Memory B cell (primary cell): ENCODE data around the gene STUM.
A peak's percentile ranks its signal among the peaks of the same experiment; 100 is the strongest.
"Not testable (repeated sequence)": the region's sequence is repeated elsewhere in the genome, so short reads cannot be mapped to it uniquely, and the experiment has no call there.

ENCODE experiments used
- ATAC-seq: fragments of 150-1000 bp; cut with Tn5 transposase; 2 replicates; pipeline ENCODE4 v1.10.0; 2021; ENCODE audit warnings: low read depth, mild to moderate bottlenecking, moderate library complexity
- DNase-seq, 2 donors: peaks; one replicate each; pipeline ENCODE4 v3.0.0; 2022; ENCODE audit warnings: low spot score in 2 of 2
- H3K27ac Mint-ChIP-seq: one replicate; pipeline ENCODE4 v1.8.0; 2022; ENCODE audit warnings: mild to moderate bottlenecking, moderate library complexity, mixed read lengths
- H3K27me3 Mint-ChIP-seq: one replicate; pipeline ENCODE4 v1.8.0; 2022; ENCODE audit warnings: mixed read lengths
- H3K36me3 Mint-ChIP-seq: one replicate; pipeline ENCODE4 v1.8.0; 2022; ENCODE audit warnings: mild to moderate bottlenecking, mixed read lengths
- H3K4me1 Mint-ChIP-seq: one replicate; pipeline ENCODE4 v1.8.0; 2022; ENCODE audit warnings: mixed read lengths
- H3K4me3 Mint-ChIP-seq: one replicate; pipeline ENCODE4 v1.8.0; 2022; ENCODE audit warnings: mild to moderate bottlenecking, moderate library complexity, mixed read lengths
- H3K9me3 Mint-ChIP-seq: one replicate; pipeline ENCODE4 v1.8.0; 2022; ENCODE audit warnings: mixed read lengths

Gene STUM

GRCh38 chr1:226603858-226604559 is 55.4 kb downstream of the STUM start:
- Mint-ChIP-seq H3K9me3 (no peaks in the 10 kb centered on the region), H3K36me3 (no peaks in the 10 kb centered on the region), H3K27me3 (peaks cover under 1% of the 10 kb centered on the region), H3K27ac (no peak overlapping the region), H3K4me1 (peaks cover 3% of the 10 kb centered on the region), H3K4me3 (no peak overlapping the region)
- DNase-seq: no peak
- no peak for ATAC-seq

- Mint-ChIP-seq H3K27me3 (peaks cover 6% of the 10 kb centered on the region), H3K4me1 (peaks cover 3% of the 10 kb centered on the region), H3K36me3 (no peaks in the 10 kb centered on the region), H3K9me3 (no peaks in the 10 kb centered on the region), H3K4me3 (no peak overlapping the region), H3K27ac (no peak overlapping the region)
- DNase-seq (no peak), ATAC-seq (no peak)
These were observed 56.2 kb downstream of the STUM start for GRCh38 chr1:226604560-226605317.

GRCh38 chr1:226605318-226605950 is 56.9 kb downstream of the STUM start:
- Mint-ChIP-seq H3K9me3 (no peaks in the 10 kb centered on the region), H3K27ac (no peak overlapping the region), H3K4me3 (no peak overlapping the region), H3K27me3 (peaks cover 6% of the 10 kb centered on the region), H3K4me1 (peaks cover 3% of the 10 kb centered on the region), H3K36me3 (no peaks in the 10 kb centered on the region)
- DNase-seq (no peak), ATAC-seq (no peak)

GRCh38 chr1:226606311-226607267 is 58.0 kb downstream of the STUM start:
- no peak for DNase-seq
- Mint-ChIP-seq H3K27ac (no peak overlapping the region), H3K27me3 (peaks cover 6% of the 10 kb centered on the region), H3K4me3 (no peak overlapping the region), H3K4me1 (peaks cover 3% of the 10 kb centered on the region), H3K36me3 (no peaks in the 10 kb centered on the region), H3K9me3 (no peaks in the 10 kb centered on the region)
- ATAC-seq: no peak

- peaks cover 3% of the 10 kb centered on the region for H3K4me1 Mint-ChIP-seq
- H3K27ac Mint-ChIP-seq: no peak overlapping the region
- H3K9me3 Mint-ChIP-seq: no peaks in the 10 kb centered on the region
- H3K27me3 Mint-ChIP-seq: peaks cover 6% of the 10 kb centered on the region
- no peak for ATAC-seq
- no peak for DNase-seq
- H3K4me3 Mint-ChIP-seq: no peak overlapping the region
- H3K36me3 Mint-ChIP-seq: no peaks in the 10 kb centered on the region
These were observed 58.7 kb downstream of the STUM start for GRCh38 chr1:226607268-226607660.

GRCh38 chr1:226607821-226608220 is 59.3 kb downstream of the STUM start:
- H3K27ac Mint-ChIP-seq: no peak overlapping the region
- H3K36me3 Mint-ChIP-seq: no peaks in the 10 kb centered on the region
- ATAC-seq (no peak), DNase-seq (no peak)
- no peaks in the 10 kb centered on the region for H3K9me3 Mint-ChIP-seq
- H3K4me3 Mint-ChIP-seq: no peak overlapping the region
- H3K4me1 Mint-ChIP-seq: peaks cover 3% of the 10 kb centered on the region
- peaks cover 6% of the 10 kb centered on the region for H3K27me3 Mint-ChIP-seq

- Mint-ChIP-seq H3K36me3 (no peaks in the 10 kb centered on the region), H3K4me3 (no peak overlapping the region), H3K27me3 (peaks cover 6% of the 10 kb centered on the region), H3K4me1 (no peaks in the 10 kb centered on the region), H3K9me3 (no peaks in the 10 kb centered on the region), H3K27ac (no peak overlapping the region)
- DNase-seq (peak; percentile 58 to 62), ATAC-seq (peak; percentile 90)
These were observed 60.3 kb downstream of the STUM start for GRCh38 chr1:226608699-226609505.

- no peak for ATAC-seq
- H3K4me3 Mint-ChIP-seq: no peak overlapping the region
- H3K9me3 Mint-ChIP-seq: no peaks in the 10 kb centered on the region
- H3K27me3 Mint-ChIP-seq: peaks cover 6% of the 10 kb centered on the region
- H3K4me1 Mint-ChIP-seq: no peaks in the 10 kb centered on the region
- no peak overlapping the region for H3K27ac Mint-ChIP-seq
- no peaks in the 10 kb centered on the region for H3K36me3 Mint-ChIP-seq
- no peak for DNase-seq
These were observed 61.4 kb downstream of the STUM start for GRCh38 chr1:226609836-226610455.

- H3K36me3 Mint-ChIP-seq: no peaks in the 10 kb centered on the region
- no peak overlapping the region for H3K4me3 Mint-ChIP-seq
- peaks cover 6% of the 10 kb centered on the region for H3K27me3 Mint-ChIP-seq
- DNase-seq (no peak), ATAC-seq (no peak)
- H3K27ac Mint-ChIP-seq: no peak overlapping the region
- no peaks in the 10 kb centered on the region for H3K9me3 Mint-ChIP-seq
- H3K4me1 Mint-ChIP-seq: no peaks in the 10 kb centered on the region
These were observed 62.1 kb downstream of the STUM start for GRCh38 chr1:226610671-226611070.

- DNase-seq: no peak
- ATAC-seq: no peak
- Mint-ChIP-seq H3K4me1 (no peaks in the 10 kb centered on the region), H3K4me3 (no peak overlapping the region), H3K36me3 (no peaks in the 10 kb centered on the region), H3K27me3 (peaks cover 6% of the 10 kb centered on the region), H3K9me3 (no peaks in the 10 kb centered on the region), H3K27ac (no peak overlapping the region)
These were observed 62.7 kb downstream of the STUM start for GRCh38 chr1:226611301-226611700.

- not testable (repeated sequence) for H3K4me3 Mint-ChIP-seq, H3K27ac Mint-ChIP-seq, H3K27me3 Mint-ChIP-seq, H3K9me3 Mint-ChIP-seq, H3K4me1 Mint-ChIP-seq, H3K36me3 Mint-ChIP-seq, DNase-seq, ATAC-seq
These were observed 63.4 kb downstream of the STUM start for GRCh38 chr1:226611980-226612379.

GRCh38 chr1:226615876-226616275 is 67.3 kb downstream of the STUM start:
- H3K4me1 Mint-ChIP-seq: no peaks in the 10 kb centered on the region
- H3K27me3 Mint-ChIP-seq: no peaks in the 10 kb centered on the region
- H3K4me3 Mint-ChIP-seq: no peak overlapping the region
- no peak overlapping the region for H3K27ac Mint-ChIP-seq
- peaks cover 4% of the 10 kb centered on the region for H3K9me3 Mint-ChIP-seq
- no peak for ATAC-seq
- peaks cover 6% of the 10 kb centered on the region for H3K36me3 Mint-ChIP-seq
- DNase-seq: no peak

GRCh38 chr1:226616636-226617035 is 68.1 kb downstream of the STUM start:
- ATAC-seq: no peak

More at GRCh38 chr1:226616636-226617035, 68.1 kb downstream of the STUM start:
- H3K27ac Mint-ChIP-seq: no peak overlapping the region
- no peak for DNase-seq
- H3K4me3 Mint-ChIP-seq: no peak overlapping the region
- peaks cover 7% of the 10 kb centered on the region for H3K36me3 Mint-ChIP-seq
- no peaks in the 10 kb centered on the region for H3K4me1 Mint-ChIP-seq
- H3K9me3 Mint-ChIP-seq: peaks cover 4% of the 10 kb centered on the region
- H3K27me3 Mint-ChIP-seq: no peaks in the 10 kb centered on the region
